Measurements from ENCODE around the gene LDLRAD3. TPM values are rescaled to one million over a fixed set of nuclear protein-coding genes. Genes with fewer than 3 reads are reported as not detected.

LDLRAD3 gene
- total and polyA plus RNA-seq, 12 donors: 5.4 to 16.7 (median 10.2) TPM

GRCh38 chr11:36192425-36193289, 248.8 kb downstream of the LDLRAD3 start:
- Histone ChIP-seq H3K36me3 (replicated peaks in 1 of 2) (no peaks in the 10 kb centered on the region), H3K9me3 (replicated peaks in 1 of 3) (no peaks in the 10 kb centered on the region), H3K27me3 (no peaks in the 10 kb centered on the region), H3K4me3 (no peak overlapping the region), H3K4me1 (replicated peaks in 1 of 2) (no peaks in the 10 kb centered on the region), H3K27ac (no peak overlapping the region)
- intact Hi-C loops (cut with DNase I): no loop called here
- WGBS, 4 donors: 92 to 97% (median 94%) methylated on average over 8 of the region's 8 CpGs
- TF ChIP-seq POLR2A (IDR thresholded peaks at IDR 0.05) (no peak), CTCF (IDR thresholded peaks at IDR 0.05) (no peak)
- DNase-seq: no peak

GRCh38 chr11:36193290-36193619, 249.4 kb downstream of the LDLRAD3 start:
- H3K4me3 ChIP-seq: no peak overlapping the region
- TF ChIP-seq POLR2A (IDR thresholded peaks at IDR 0.05) (no peak), CTCF (IDR thresholded peaks at IDR 0.05) (no peak)
- WGBS, 4 donors: 87 to 95% (median 91%) methylated on average over 6 of the region's 6 CpGs
- intact Hi-C loops (cut with DNase I): no loop called here
- H3K36me3 ChIP-seq (replicated peaks in 1 of 2): no peaks in the 10 kb centered on the region
- H3K27ac ChIP-seq: no peak overlapping the region
- DNase-seq: no peak
- no peaks in the 10 kb centered on the region for H3K9me3 ChIP-seq (replicated peaks in 1 of 3)
- H3K27me3 ChIP-seq: no peaks in the 10 kb centered on the region
- no peaks in the 10 kb centered on the region for H3K4me1 ChIP-seq (replicated peaks in 1 of 2)

- intact Hi-C loops (cut with DNase I): no loop called here
- Histone ChIP-seq H3K4me3 (no peak overlapping the region), H3K27me3 (no peaks in the 10 kb centered on the region), H3K36me3 (replicated peaks in 1 of 2) (no peaks in the 10 kb centered on the region), H3K27ac (no peak overlapping the region), H3K9me3 (replicated peaks in 1 of 3) (no peaks in the 10 kb centered on the region), H3K4me1 (replicated peaks in 1 of 2) (no peaks in the 10 kb centered on the region)
- TF ChIP-seq POLR2A (IDR thresholded peaks at IDR 0.05) (no peak), CTCF (IDR thresholded peaks at IDR 0.05) (no peak)
- no peak for DNase-seq
- WGBS, 4 donors: 84 to 100% (median 89%) methylated on average over 1 of the region's 1 CpG
Measured at GRCh38 chr11:36193721-36194120, 249.9 kb downstream of the LDLRAD3 start.

- no peak for DNase-seq
- H3K4me1 ChIP-seq (replicated peaks in 1 of 2): no peaks in the 10 kb centered on the region
- WGBS, 4 donors: 68 to 70% (median 69%) methylated on average over 5 of the region's 5 CpGs
- TF ChIP-seq POLR2A (IDR thresholded peaks at IDR 0.05): no peak
- no peak for TF ChIP-seq CTCF (IDR thresholded peaks at IDR 0.05)
- H3K4me3 ChIP-seq: no peak overlapping the region
- no peaks in the 10 kb centered on the region for H3K9me3 ChIP-seq (replicated peaks in 1 of 3)
- intact Hi-C loops (cut with DNase I): no loop called here
- H3K27me3 ChIP-seq: no peaks in the 10 kb centered on the region
- H3K36me3 ChIP-seq (replicated peaks in 1 of 2): no peaks in the 10 kb centered on the region
- no peak overlapping the region for H3K27ac ChIP-seq
Measured at GRCh38 chr11:36195496-36196354, 251.9 kb downstream of the LDLRAD3 start.

Data from adrenal gland (tissue), 12 donors.